HG02981 (cell line): ENCODE measurements around the gene CPNE1.

Experiments used
- ATAC-seq: cut with Tn5 transposase; IDR thresholded peaks from one replicate; pipeline ENCODE4 v1.9.1; 2021; ENCODE audit warnings: mild to moderate bottlenecking, moderate library complexity; ENCODE audit not compliant: unreplicated experiment

CPNE1 gene

DNA sequence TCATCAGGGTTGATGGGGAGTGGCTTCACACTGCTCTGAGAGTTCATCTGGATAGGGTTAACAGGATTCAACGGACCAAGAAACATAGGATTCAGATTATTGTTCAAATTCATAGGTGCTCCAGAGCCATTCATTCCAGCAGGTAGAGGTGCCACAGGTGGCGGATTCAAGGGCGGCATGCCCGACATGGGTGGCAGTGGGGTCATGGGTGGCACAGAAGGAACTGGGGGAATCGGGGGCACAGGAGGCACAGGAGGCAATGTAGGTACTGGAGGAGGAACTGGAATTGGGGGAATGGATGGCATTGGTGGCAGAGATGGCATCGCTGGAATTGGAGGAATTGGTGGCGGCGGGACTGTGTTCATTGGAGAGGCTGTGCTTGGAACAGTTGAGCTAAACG is 10.3 kb downstream of the CPNE1 start:
- no peak for ATAC-seq

- no peak for ATAC-seq
Measured at GRCh38 chr20:35653893-35654292, 10.8 kb downstream of the CPNE1 start.

- no peak for ATAC-seq
Measured at GRCh38 chr20:35653430-35653734, 11.3 kb downstream of the CPNE1 start.

GRCh38 chr20:35652641-35653429 is 11.9 kb downstream of the CPNE1 start:
- ATAC-seq: no peak

DNA sequence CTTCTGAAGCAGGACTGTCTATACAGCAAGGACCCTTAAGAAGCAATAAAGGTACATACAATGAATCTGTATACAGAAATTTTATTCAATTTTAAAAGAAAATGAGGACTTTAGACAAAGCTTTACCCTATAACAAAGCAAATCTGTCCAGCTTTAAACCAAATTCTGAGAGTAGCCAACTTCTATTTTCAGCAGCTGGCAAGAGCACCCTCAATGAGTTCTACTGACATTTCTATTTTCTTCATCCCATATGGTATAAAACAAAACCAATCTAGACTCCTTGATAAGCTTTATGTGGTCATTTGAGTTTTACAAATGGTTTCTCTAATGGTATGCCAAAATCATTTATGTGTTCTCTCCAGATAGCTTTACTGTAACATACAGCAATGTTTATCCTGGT is 12.7 kb downstream of the CPNE1 start:
- ATAC-seq: no peak

- ATAC-seq: no peak
Measured at GRCh38 chr20:35650632-35651031, 14.1 kb downstream of the CPNE1 start.

DNA sequence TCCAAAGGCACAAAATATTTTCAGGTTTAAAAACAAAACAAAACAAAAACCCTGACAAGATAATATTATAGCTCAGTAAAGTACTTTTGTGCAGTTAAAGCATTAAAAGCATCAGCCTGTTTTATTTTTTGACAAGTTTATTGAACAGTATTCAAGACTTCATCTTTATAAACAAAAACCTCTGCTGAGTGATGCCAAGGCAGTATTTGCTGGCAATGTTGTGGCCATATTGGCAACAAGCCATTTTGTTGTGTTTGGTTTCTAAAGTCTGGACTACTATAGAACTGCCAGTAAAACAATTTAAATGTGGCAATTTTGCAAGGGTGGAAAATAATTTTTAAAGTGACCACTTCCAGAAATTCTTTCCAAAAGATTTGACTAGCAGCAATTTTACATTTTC is 15.9 kb downstream of the CPNE1 start:
- no peak for ATAC-seq

DNA sequence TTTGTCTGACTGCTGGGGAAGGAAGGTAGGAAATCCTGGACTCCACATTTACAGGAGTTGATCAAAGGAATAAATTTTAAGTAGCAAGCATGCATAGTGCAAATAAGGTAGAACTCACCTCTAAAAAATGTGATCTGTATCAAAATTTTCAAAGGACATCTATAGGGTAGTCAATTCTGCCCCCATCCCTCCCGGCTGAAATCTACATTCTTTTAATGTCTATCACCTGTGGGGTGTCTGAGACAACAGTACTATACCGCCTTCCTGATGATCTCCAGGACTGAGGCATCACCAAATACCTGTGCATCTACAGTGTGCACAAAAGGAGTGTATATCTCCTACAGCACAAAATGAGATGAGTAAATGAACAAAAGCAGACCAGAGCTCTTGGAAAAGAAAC is 19.9 kb downstream of the CPNE1 start:
- ATAC-seq: no peak

DNA sequence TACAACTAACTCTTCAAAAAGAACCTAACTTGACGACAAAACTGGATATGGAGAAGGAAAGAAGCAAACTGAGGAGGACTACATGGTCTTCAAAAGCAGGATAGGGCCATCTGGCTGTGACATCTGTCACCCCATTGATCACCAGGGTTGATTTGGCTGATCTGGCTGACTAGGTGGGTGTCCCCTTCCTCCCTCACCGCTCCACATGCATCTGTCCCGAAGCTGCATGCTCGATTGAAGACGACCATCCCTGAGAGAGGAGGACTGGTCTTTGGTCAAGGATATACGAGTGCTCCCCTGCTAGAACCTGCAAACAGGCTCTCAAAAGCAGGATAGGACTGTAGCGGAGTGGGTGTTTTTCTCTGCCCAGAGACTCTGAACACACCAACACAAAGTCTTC is 21.7 kb downstream of the CPNE1 start:
- no peak for ATAC-seq

GRCh38 chr20:35641743-35642142 is 23.0 kb downstream of the CPNE1 start:
- no peak for ATAC-seq

DNA sequence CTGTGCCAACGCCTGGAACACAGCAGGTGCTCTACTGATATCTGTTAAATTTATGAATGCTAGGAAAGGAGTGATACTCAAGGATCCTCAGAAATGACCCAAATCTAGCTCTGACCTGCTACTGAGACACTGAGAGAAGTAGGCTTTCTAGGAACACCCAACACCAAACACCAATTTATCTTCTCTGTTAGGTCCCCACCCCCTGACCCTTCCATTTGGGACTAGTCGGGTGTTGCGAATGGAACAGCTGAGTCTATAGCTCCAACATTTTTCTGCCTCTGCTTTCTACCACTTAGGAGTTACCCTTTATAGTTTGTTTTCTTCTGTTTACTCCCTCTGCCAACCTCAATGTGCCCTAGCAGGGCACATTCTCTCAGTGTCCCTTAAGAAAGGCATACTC is 24.0 kb downstream of the CPNE1 start:
- no peak for ATAC-seq

DNA sequence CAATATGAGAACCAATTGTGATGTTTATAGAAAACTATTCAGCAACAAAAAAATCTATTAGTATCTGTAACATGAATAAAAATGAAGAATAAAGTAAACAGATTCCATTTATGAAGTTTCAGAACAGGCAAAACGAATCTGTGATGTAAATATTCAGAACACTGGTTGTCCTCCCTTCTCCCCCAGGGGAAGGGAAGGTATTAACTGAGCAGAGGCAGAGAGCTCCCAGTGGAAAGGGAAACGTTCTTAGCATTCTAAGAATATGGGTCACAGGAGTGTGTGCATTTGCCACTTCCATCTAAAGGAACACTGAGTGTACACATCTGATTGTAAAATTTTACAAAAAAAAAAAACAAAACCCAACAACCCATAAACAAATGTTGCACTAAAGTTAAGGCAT is 25.9 kb downstream of the CPNE1 start:
- no peak for ATAC-seq

GRCh38 chr20:35637276-35637675 is 27.4 kb downstream of the CPNE1 start:
- ATAC-seq: no peak

DNA sequence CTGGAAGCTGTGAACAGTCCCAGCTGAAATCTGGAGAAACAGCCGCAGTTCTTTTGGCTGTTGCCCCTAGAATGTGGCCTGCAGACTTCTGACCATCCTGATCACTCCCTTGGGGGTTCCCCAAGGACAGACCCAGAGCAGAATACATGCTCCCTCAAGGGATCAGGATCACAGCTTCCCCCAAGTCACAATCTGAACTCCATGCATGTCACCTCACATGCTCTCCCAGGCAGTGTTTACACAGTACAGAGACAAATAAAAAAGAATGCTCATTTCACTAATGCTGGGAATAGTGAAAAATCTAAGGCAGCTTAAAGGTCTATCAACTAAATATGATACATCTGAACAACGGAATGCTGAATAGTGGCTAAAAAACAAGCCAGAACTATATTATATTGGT is 28.6 kb downstream of the CPNE1 start:
- no peak for ATAC-seq

DNA sequence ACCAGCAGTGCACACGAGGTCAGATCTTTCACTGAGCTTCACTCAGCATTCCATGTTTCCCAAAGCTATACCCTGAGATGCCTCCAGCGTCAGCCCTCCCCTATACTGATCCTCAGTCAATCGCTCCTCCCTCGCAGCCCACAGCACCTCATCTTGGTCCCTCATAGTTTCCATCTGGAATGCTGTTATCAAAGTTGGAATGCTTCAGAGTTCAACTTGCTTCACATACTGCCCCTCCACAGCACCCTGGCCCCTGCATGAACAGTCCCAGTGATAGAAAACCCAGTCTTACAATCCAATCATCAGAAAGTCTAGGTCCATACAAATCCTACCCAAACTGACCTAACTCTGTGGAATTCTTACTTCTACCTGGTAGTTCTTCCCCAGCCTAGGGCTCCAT is 29.0 kb downstream of the CPNE1 start:
- ATAC-seq: no peak

DNA sequence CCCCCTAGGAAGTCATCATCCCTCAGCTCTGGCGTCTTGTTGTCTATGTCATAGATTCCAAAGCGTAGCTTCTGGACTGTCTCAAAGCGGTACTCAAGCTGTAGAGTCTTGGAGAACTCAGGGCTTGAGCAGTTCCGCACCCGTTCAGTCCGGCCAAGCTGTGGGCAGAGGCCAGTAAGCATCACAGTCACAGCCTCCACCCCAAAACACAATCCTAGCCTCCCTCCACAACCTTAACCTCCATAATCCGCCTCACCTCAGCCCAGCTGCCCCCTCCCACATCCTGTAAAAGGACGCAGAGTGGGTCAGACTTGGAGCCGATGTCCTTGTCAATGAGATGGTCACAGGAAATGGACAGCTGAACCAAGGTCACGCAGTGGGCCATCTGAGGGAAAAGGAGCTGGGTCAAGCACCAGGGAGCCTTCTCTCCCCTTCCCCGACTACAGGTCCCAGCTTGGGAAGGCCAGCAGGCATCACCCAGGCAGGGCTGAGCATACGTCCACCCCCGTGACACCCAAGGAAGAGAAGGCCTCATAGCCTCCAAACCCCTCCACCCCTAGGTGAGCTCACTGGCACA is 32.1 kb downstream of the CPNE1 start:
- no peak for ATAC-seq

GRCh38 chr20:35630636-35631035 is 34.1 kb downstream of the CPNE1 start:
- no peak for ATAC-seq

DNA sequence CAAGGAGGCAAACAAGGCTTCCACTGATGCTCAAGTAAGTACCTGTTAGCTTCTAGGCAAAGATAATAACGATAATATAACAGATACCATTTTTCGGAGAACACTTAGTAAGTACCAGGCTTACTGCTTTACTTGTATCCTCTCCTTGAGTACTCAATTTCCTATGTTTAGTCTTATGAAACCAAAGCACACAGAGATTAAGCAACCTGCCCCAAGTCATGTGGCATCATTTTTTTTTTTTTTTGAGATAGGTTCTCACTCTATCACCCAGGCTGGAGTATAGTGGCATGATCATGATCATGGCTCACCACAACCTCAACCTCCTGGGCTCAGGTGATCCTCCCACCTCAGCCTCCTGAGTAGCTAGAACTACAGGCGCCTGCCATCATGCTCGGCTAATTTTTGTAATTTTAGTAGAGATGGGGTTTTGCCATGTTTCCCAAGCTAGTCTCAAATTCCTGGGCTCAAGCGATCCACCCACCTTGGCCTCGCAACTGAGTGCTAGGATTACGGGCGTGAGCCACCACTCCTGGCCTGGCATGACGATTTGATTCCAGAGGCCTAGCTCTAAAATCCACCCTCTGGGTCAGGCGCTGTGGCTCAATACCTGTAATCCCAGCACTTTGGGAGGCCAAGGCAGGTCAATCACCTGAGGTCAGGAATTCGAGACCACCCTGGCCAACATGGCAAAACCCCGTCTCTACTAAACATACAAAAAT is 35.1 kb downstream of the CPNE1 start:
- no peak for ATAC-seq

DNA sequence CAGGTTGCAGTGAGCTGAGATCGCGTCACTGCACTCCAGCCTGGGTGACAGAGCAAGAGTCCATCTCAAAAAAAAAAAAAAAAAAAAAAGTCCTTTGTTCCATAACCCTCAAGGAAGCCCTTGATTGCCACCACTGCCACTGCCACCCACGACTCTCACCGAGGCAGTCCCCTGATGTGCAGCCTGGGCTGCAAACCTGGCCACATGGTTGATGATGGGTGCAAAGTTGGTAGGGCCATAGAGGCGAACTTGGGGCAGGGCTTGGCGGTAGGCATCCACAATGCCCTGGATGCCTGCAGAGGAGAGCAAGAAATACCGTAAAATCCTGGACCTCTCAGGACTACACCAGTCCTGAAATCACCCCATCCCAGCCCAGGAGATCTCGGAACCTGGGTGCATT is 37.6 kb downstream of the CPNE1 start:
- no peak for ATAC-seq

- no peak for ATAC-seq
Measured at GRCh38 chr20:35626386-35627001, 38.2 kb downstream of the CPNE1 start.

DNA sequence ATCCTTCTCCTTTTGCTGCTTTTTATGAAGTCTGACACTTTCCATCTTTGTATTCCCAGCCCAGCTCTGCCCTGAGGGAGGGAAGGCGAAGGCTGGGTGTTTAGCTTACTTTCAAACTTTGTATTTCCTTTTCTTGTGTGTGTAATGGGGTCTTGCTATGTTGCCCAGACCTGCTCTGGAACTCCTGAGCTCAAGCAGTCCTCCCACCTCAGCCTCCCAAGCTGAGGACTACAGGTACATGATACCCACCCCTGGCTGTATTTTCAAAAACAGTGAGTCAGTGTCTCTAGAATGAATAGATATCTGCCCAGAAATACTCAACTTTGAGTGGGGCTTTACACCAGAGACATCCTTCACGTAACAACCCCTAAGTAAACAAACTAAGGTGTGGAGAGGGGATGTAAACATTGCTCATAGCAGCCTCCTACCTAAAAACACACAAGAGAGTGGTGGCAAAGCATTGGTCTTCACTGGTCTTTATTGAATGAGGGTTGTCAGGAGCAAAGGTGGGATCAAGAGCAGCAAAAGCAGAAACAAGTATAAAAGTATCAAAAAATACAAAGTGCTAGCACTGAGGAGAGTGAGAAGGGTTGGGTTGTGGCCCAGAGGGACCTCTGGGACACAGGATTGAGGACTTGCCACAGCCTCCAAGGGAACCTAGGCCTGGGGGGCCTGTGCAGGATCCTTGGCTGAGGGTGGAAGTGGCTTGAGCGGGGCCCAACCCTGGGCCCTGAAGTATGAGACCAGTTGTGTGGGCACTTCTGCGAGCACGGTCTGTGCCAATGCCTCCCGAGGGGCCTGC is 38.9 kb downstream of the CPNE1 start:
- ATAC-seq: no peak
